Measurements from ENCODE around the gene MYADM. TPM values are rescaled to one million over a fixed set of nuclear protein-coding genes. Genes with fewer than 3 reads are reported as not detected.
"Not testable (repeated sequence)": the region's sequence is repeated elsewhere in the genome, so short reads cannot be mapped to it uniquely, and the experiment has no call there.

Gene MYADM
- total RNA-seq, 2 donors from 2014 or later = 112 to 157 TPM

DNA sequence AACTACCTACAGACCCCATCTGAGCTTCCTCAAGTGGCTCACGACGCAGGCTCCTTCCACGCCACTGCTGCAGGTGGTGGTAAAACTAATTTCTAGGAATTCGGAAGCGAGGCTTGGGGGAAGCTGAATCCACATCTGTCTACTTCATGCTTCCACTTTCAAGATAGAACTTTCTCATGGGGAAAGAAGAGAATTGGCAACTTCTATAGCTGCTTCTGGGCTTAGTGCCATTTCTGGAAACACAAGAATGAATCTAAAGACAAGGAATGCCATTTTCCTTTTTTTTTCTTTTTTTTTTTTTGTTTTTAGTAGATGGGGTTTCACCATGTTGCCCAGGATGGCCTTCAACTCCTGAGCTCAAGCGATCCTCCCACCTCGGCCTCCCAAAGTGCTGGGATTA lies 40.8 kb upstream of the MYADM start:
- peak overlapping the region; percentile 42 for H3K27ac Mint-ChIP-seq

DNA sequence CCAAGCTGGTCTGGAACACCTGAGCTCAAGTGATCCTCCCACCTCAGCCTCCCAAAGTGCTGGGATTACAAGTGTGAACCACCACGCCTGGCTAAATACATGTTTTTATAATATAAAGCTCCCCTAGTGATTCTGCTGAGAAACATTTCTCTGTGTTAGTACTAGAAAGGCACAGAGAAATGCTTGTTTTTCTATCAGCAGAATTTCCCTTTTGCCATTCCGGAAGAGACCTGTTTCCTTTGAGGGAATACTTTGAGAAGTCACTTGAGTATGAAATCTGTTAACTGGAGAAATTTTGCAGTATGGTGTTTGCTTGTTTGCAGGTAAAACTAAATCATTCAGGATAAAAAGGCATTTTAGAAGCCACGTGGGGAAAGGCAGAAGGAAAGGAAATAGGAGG lies 39.2 kb upstream of the MYADM start:
- WGBS, 2 experiments (ENCODE audit: insufficient coverage in 1 of 2, insufficient read length in 1 of 2) = 89 to 90% methylated on average over 3 of the region's 3 CpGs
- Histone ChIP-seq H3K36me3 (ENCODE audit: control insufficient read depth, insufficient read depth, low read length) (no peaks in the 10 kb centered on the region), H3K4me1 (ENCODE audit: control insufficient read depth, insufficient read depth, low read length) (no peaks in the 10 kb centered on the region), H3K9me3 (ENCODE audit: control insufficient read depth, low read length) (no peaks in the 10 kb centered on the region), H3K27ac (ENCODE audit: low read depth, low read length) (no peak overlapping the region), H3K27me3 (ENCODE audit: control insufficient read depth, insufficient read depth, low read length, poor library complexity, severe bottlenecking) (no peaks in the 10 kb centered on the region), H3K4me3 (ENCODE audit: low read length) (no peak overlapping the region), H3K9ac (ENCODE audit: extremely low read depth, low read length, poor library complexity, severe bottlenecking) (no peak overlapping the region)
- TF ChIP-seq CTCF (conservative IDR thresholded peaks at IDR 0.05) = no peak
- Mint-ChIP-seq H3K4me3 (no peak overlapping the region), H3K36me3 (ENCODE audit: low read depth) (no peaks in the 10 kb centered on the region), H3K27me3 (ENCODE audit: insufficient read depth) (no peaks in the 10 kb centered on the region), H3K4me1 (peaks cover 21% of the 10 kb centered on the region), H3K27ac (no peak overlapping the region), H3K9me3 (no peaks in the 10 kb centered on the region)
- no peak for DNase-seq

More for the DNA sequence above, 40.8 kb upstream of the MYADM start:
- no peaks in the 10 kb centered on the region for H3K27me3 Mint-ChIP-seq (ENCODE audit: insufficient read depth)
- H3K9me3 Mint-ChIP-seq = no peaks in the 10 kb centered on the region
- H3K36me3 ChIP-seq (ENCODE audit: control insufficient read depth, insufficient read depth, low read length) = no peaks in the 10 kb centered on the region
- peaks cover 7% of the 10 kb centered on the region for H3K4me1 Mint-ChIP-seq
- 98 to 100% methylated on average over 2 to 7 of the region's 7 CpGs for WGBS, 2 experiments (ENCODE audit: insufficient coverage in 1 of 2, insufficient read length in 1 of 2)
- no peak overlapping the region for H3K9ac ChIP-seq (ENCODE audit: extremely low read depth, low read length, poor library complexity, severe bottlenecking)
- no peak overlapping the region for H3K27ac ChIP-seq (ENCODE audit: low read depth, low read length)
- no peaks in the 10 kb centered on the region for H3K4me1 ChIP-seq (ENCODE audit: control insufficient read depth, insufficient read depth, low read length)
- no peaks in the 10 kb centered on the region for H3K27me3 ChIP-seq (ENCODE audit: control insufficient read depth, insufficient read depth, low read length, poor library complexity, severe bottlenecking)
- H3K4me3 ChIP-seq (ENCODE audit: low read length) = no peak overlapping the region
- no peaks in the 10 kb centered on the region for H3K36me3 Mint-ChIP-seq (ENCODE audit: low read depth)
- H3K4me3 Mint-ChIP-seq = no peak overlapping the region
- no peaks in the 10 kb centered on the region for H3K9me3 ChIP-seq (ENCODE audit: control insufficient read depth, low read length)
- no peak for DNase-seq
- TF ChIP-seq CTCF (conservative IDR thresholded peaks at IDR 0.05) = no peak

GRCh38 chr19:53832861-53833260 lies 34.8 kb upstream of the MYADM start:
- peak overlapping the region; percentile 25 for H3K9ac ChIP-seq (ENCODE audit: extremely low read depth, low read length, poor library complexity, severe bottlenecking)
- peaks cover 57% of the 10 kb centered on the region for H3K4me1 Mint-ChIP-seq

GRCh38 chr19:53838446-53838845 lies 29.2 kb upstream of the MYADM start:
- not testable (repeated sequence) for H3K9ac ChIP-seq (ENCODE audit: extremely low read depth, low read length, poor library complexity, severe bottlenecking); H3K36me3 ChIP-seq (ENCODE audit: control insufficient read depth, insufficient read depth, low read length); H3K4me3 ChIP-seq (ENCODE audit: low read length); H3K36me3 Mint-ChIP-seq (ENCODE audit: low read depth); H3K27ac ChIP-seq (ENCODE audit: low read depth, low read length); H3K4me3 Mint-ChIP-seq; H3K27me3 Mint-ChIP-seq (ENCODE audit: insufficient read depth); H3K9me3 ChIP-seq (ENCODE audit: control insufficient read depth, low read length); H3K4me1 ChIP-seq (ENCODE audit: control insufficient read depth, insufficient read depth, low read length); H3K9me3 Mint-ChIP-seq; H3K27me3 ChIP-seq (ENCODE audit: control insufficient read depth, insufficient read depth, low read length, poor library complexity, severe bottlenecking)
- Mint-ChIP-seq H3K4me1 (peaks cover 53% of the 10 kb centered on the region), H3K27ac (peak overlapping the region; percentile 93)
- 79% methylated on average over 2 to 3 of the region's 5 CpGs for WGBS, 2 experiments (ENCODE audit: insufficient coverage in 1 of 2, insufficient read length in 1 of 2)
- peak; percentile 54 for DNase-seq

More at GRCh38 chr19:53832861-53833260, 34.8 kb upstream of the MYADM start:
- not testable (repeated sequence) for H3K36me3 Mint-ChIP-seq (ENCODE audit: low read depth); H3K27ac ChIP-seq (ENCODE audit: low read depth, low read length); H3K27me3 ChIP-seq (ENCODE audit: control insufficient read depth, insufficient read depth, low read length, poor library complexity, severe bottlenecking); H3K9me3 ChIP-seq (ENCODE audit: control insufficient read depth, low read length); H3K9me3 Mint-ChIP-seq; H3K36me3 ChIP-seq (ENCODE audit: control insufficient read depth, insufficient read depth, low read length); H3K27me3 Mint-ChIP-seq (ENCODE audit: insufficient read depth); H3K4me1 ChIP-seq (ENCODE audit: control insufficient read depth, insufficient read depth, low read length)
- peak; percentile 64 for DNase-seq
- Mint-ChIP-seq H3K4me3 (peak overlapping the region; percentile 75), H3K27ac (peak overlapping the region; percentile 92)
- 3 to 13% methylated on average over 4 to 12 of the region's 13 CpGs for WGBS, 2 experiments (ENCODE audit: insufficient coverage in 1 of 2, insufficient read length in 1 of 2)
- peak overlapping the region; percentile 72 for H3K4me3 ChIP-seq (ENCODE audit: low read length)

DNA sequence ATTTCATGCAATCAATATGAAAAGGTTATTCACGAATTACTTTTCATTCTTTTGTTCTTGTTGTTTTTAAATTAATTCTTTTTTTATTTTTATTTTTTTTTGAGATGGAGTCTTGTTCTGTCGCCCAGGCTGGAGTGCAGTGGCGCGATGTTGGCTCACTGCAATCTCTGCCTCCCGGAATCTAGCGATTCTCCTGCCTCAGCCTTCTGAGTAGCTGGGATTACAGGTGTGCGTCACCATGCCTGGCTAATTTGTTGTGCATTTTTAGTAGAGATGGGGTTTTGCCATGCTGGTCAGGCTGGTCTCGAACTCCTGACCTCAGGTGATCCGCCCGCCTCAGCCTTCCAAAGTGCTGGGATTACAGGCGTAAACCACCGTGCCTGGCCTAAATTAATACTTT lies 27.4 kb upstream of the MYADM start:
- not testable (repeated sequence) for H3K36me3 Mint-ChIP-seq (ENCODE audit: low read depth); H3K36me3 ChIP-seq (ENCODE audit: control insufficient read depth, insufficient read depth, low read length); H3K9me3 ChIP-seq (ENCODE audit: control insufficient read depth, low read length); DNase-seq; H3K27me3 ChIP-seq (ENCODE audit: control insufficient read depth, insufficient read depth, low read length, poor library complexity, severe bottlenecking); H3K4me3 ChIP-seq (ENCODE audit: low read length); H3K9ac ChIP-seq (ENCODE audit: extremely low read depth, low read length, poor library complexity, severe bottlenecking); H3K27ac ChIP-seq (ENCODE audit: low read depth, low read length); H3K4me3 Mint-ChIP-seq; H3K4me1 ChIP-seq (ENCODE audit: control insufficient read depth, insufficient read depth, low read length); H3K27ac Mint-ChIP-seq; H3K27me3 Mint-ChIP-seq (ENCODE audit: insufficient read depth); H3K9me3 Mint-ChIP-seq
- H3K4me1 Mint-ChIP-seq = peaks cover 35% of the 10 kb centered on the region
- WGBS, 2 experiments (ENCODE audit: insufficient coverage in 1 of 2, insufficient read length in 1 of 2) = 94 to 96% methylated on average over 6 to 11 of the region's 12 CpGs

- WGBS, 2 experiments (ENCODE audit: insufficient coverage in 1 of 2, insufficient read length in 1 of 2) = 96 to 100% methylated on average over 2 of the region's 4 CpGs
- not testable (repeated sequence) for H3K4me3 Mint-ChIP-seq; H3K27ac ChIP-seq (ENCODE audit: low read depth, low read length); H3K4me1 ChIP-seq (ENCODE audit: control insufficient read depth, insufficient read depth, low read length); H3K27me3 ChIP-seq (ENCODE audit: control insufficient read depth, insufficient read depth, low read length, poor library complexity, severe bottlenecking); H3K36me3 ChIP-seq (ENCODE audit: control insufficient read depth, insufficient read depth, low read length); H3K4me3 ChIP-seq (ENCODE audit: low read length); H3K9me3 ChIP-seq (ENCODE audit: control insufficient read depth, low read length); H3K36me3 Mint-ChIP-seq (ENCODE audit: low read depth); H3K9ac ChIP-seq (ENCODE audit: extremely low read depth, low read length, poor library complexity, severe bottlenecking); DNase-seq; H3K9me3 Mint-ChIP-seq; H3K27me3 Mint-ChIP-seq (ENCODE audit: insufficient read depth); H3K27ac Mint-ChIP-seq
- H3K4me1 Mint-ChIP-seq = peaks cover 30% of the 10 kb centered on the region
Observed at GRCh38 chr19:53840914-53841313, 26.8 kb upstream of the MYADM start.

Measured in endodermal cell (in vitro differentiated cells).